ENCODE data around the gene BPTF.

GRCh38 chr17:67946513-67946912 lies 121.2 kb downstream of the BPTF start:
- TF ChIP-seq CTCF (IDR thresholded peaks at IDR 0.05), result no peak
- no peak for TF ChIP-seq POLR2A (IDR thresholded peaks at IDR 0.05)
